HL-60 (cell line): ENCODE measurements around the gene ZNF341.

Experiments used
- CTCF ChIP-seq: IDR thresholded peaks from one replicate; pipeline ENCODE4 v1.5.1; 2011; ENCODE audit warnings: low read length, control low read depth, inconsistent platforms; ENCODE audit not compliant: insufficient read depth
- GABPA ChIP-seq: IDR thresholded peaks from 2 replicates; pipeline ENCODE4 v1.6.1; 2012; ENCODE audit warnings: low read depth
- POLR2AphosphoS5 ChIP-seq: IDR thresholded peaks from 2 replicates; pipeline ENCODE4 v1.6.1; 2012; ENCODE audit warnings: low read depth
- REST ChIP-seq: IDR thresholded peaks from 2 replicates; pipeline ENCODE4 v1.6.1; 2012; ENCODE audit warnings: low read depth; ENCODE audit not compliant: insufficient replicate concordance
- SPI1 ChIP-seq: IDR thresholded peaks from 2 replicates; pipeline ENCODE4 v1.6.1; 2012; ENCODE audit warnings: low read depth, mild to moderate bottlenecking, borderline replicate concordance

DNA sequence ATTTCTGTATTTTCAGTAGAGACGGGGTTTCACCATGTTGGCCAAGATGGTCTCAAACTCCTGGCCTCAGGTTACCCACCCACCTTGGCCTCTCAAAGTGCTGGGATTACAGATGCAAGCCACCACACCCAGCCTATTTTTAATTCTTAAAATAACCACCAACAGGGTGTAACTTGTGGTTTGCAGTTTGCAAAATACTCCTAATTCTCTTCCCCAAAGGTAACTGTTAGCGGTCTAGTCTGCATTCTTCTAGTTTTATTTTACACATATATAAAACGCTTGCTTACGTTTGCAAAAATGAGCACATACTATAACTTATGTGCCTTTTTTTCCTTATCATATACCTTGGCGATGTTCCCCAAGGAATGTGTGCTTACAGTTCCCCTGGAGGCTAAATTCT is 53.7 kb downstream of the ZNF341 start:
- TF ChIP-seq CTCF, result no peak
- no peak for TF ChIP-seq REST
- no peak for TF ChIP-seq SPI1
- TF ChIP-seq POLR2AphosphoS5, result no peak
- TF ChIP-seq GABPA, result no peak
